GM12864 (cell line): Measurements from ENCODE around the gene PPA2.

ENCODE experiments used
- DNase-seq: peaks from one replicate; pipeline ENCODE4 v3.0.0-alpha.2; 2011; ENCODE audit warnings: low read depth
- H3K4me3 ChIP-seq: 2 replicates; pipeline ENCODE4 v1.5.1; 2011; ENCODE audit warnings: mild to moderate bottlenecking, low read depth, low read length, control low read depth
- TF ChIP-seq, protein P1 (sequence below): IDR thresholded peaks from 2 replicates; pipeline ENCODE4 v1.5.1; 2011; ENCODE audit warnings: low read depth, mild to moderate bottlenecking, moderate library complexity, low read length, control low read depth, inconsistent platforms; ENCODE audit errors: missing control alignments

PPA2 gene

DNA sequence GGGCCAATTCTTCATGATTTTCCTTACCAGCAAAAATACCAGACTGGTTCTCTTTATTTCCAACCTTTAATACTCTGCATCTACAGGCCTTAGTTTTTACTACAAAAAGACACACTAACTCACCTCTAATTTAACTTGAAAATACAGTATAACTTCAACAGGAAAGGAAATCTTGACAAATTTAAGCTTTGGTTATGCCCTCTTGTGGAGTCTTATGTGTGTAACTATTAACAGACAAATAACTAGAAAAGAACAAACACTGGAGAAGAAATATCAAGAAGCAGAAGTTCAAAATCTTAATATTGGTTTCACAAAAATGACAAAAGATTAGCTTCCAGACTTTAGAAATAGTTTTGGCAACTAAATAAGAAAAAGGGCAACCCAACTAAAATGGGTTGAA is 33.0 kb downstream of the PPA2 start:
- TF ChIP-seq, protein P1, sequence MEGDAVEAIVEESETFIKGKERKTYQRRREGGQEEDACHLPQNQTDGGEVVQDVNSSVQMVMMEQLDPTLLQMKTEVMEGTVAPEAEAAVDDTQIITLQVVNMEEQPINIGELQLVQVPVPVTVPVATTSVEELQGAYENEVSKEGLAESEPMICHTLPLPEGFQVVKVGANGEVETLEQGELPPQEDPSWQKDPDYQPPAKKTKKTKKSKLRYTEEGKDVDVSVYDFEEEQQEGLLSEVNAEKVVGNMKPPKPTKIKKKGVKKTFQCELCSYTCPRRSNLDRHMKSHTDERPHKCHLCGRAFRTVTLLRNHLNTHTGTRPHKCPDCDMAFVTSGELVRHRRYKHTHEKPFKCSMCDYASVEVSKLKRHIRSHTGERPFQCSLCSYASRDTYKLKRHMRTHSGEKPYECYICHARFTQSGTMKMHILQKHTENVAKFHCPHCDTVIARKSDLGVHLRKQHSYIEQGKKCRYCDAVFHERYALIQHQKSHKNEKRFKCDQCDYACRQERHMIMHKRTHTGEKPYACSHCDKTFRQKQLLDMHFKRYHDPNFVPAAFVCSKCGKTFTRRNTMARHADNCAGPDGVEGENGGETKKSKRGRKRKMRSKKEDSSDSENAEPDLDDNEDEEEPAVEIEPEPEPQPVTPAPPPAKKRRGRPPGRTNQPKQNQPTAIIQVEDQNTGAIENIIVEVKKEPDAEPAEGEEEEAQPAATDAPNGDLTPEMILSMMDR, result no peak
- no peak overlapping the region for H3K4me3 ChIP-seq
- no peak for DNase-seq

DNA sequence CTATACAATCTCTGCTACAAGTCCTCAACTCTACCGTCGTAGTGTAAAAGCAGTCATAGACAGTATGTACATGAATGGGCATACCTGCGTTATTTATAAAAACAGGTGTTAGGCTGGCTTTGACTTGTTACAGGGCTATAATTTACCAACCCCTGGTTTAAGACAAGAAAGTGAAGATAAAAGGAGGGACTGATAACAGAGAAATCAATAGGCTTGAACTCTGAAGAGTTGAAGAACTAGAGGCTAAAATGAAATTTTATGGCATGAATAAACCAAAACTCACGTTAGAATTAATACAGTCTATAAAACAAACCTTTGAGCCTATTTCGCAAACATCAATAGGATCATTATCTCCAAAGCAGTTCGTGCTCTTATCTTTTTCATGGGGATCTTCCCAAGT is 36.2 kb downstream of the PPA2 start:
- no peak for DNase-seq
- TF ChIP-seq, protein P1, result no peak
- no peak overlapping the region for H3K4me3 ChIP-seq

DNA sequence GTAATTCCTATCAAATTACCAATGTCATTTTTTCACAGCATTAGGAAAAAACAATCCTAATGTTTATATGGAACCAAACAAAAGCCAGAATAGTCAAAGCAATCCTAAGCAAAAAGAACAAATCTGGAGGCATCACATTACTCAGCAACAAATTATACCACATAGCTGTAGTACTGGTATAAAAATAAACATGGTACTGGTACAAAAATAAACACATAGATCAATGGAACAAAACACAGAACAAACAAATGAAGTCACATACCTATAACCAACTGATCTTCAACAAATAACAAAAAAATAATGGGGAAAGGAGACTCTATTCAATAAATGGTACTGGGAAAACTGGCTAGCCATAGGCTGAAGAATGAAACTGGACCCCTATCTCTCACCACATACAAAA is 37.4 kb downstream of the PPA2 start:
- TF ChIP-seq, protein P1, result no peak
- DNase-seq, result no peak
- H3K4me3 ChIP-seq, result no peak overlapping the region

DNA sequence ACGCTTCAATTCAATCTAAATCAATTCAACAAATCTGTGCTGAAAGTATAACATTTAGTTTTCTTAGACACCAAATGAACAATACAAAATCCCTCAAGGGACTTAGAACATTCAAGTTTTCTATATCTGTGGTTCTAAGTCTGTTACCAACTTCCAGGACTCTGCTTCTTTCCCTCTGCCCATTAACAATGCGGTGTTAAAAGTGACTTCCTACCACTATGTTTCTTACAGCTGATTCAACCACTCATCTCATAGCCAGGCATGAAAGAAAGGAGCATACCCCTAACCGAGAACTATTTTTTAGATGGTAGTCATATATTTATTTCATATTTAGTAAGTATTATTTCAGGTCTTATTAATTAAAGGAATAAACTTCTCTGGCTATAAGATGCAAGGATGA is 38.9 kb downstream of the PPA2 start:
- TF ChIP-seq, protein P1, result no peak
- H3K4me3 ChIP-seq, result no peak overlapping the region
- no peak for DNase-seq

DNA sequence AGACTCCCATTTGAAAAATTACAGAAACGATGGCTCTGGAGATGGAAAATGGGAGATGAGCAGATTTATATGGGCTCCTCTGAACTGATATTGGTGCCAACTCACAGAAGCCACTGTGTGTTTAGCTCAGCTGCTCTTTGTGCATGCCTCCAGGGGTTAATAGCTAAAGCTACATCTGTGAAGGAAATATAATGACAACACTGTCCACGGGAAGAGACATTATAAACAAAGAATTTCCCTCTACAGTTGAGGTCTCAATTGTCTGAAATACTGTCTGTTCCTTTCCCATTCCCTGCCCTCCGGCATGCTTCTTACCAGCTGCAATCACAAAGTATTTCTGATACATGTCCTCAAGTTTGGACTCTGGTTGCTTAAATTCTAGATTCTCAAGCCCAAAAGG is 40.4 kb downstream of the PPA2 start:
- no peak overlapping the region for H3K4me3 ChIP-seq
- DNase-seq, result no peak
- TF ChIP-seq, protein P1, result no peak

DNA sequence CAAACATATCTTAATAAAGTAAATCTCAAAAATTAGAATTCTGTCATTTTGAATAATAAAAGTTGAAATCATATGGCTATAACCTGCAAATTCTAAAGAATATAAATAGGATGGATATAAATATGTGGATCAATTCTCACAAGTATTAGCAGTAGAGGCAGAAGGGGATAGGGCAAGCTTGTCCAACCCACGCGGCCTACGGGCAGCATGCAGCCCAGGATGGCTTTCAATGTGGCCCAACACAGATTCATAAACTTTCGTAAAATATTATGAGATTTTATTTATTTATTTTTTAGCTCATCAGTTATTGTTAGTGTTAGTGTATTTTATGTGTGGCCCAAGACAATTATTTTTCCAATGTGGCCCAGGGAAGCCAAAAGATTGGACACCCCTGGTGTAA is 41.4 kb downstream of the PPA2 start:
- TF ChIP-seq, protein P1, result no peak
- H3K4me3 ChIP-seq, result no peak overlapping the region
- no peak for DNase-seq

DNA sequence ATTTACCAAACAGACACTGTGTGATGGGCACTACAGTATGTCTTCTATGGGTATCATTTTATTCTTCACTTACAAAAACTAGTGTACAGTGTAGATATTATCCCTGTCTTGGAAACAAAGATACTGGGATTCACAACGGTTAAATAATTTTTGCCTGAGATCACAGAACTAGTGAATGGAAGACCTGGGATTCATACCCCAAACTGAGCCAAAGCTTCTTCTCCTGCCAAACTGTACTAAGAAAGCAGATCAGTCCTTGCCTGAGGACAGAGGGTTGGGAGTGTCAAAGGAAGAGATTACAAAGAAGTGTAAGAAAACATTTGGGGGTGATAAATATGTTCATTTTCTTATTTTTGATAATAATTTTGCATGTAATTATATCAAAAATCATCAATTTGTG is 43.1 kb downstream of the PPA2 start:
- no peak overlapping the region for H3K4me3 ChIP-seq
- TF ChIP-seq, protein P1, result no peak
- no peak for DNase-seq
